MM.1S (cell line): ENCODE results near the gene KRT2.

Experiments used
- DNase-seq: peaks from one replicate; pipeline ENCODE4 v3.0.0-alpha.2; 2015
- H2AFZ ChIP-seq: fragments of 300-600 bp; sonication (generic); 2 replicates; pipeline ENCODE4 v1.6.0; 2016; ENCODE audit warnings: antibody characterized with exemption, low read length
- H3F3A ChIP-seq: fragments of 300-600 bp; sonication (generic); 2 replicates; pipeline ENCODE4 v1.6.1; 2016; ENCODE audit warnings: mild to moderate bottlenecking, antibody characterized with exemption, low read length, moderate library complexity, mixed read lengths; ENCODE audit not compliant: insufficient read depth
- H3K27ac ChIP-seq: fragments of 300-600 bp; sonication (generic); 2 replicates; pipeline ENCODE4 v1.5.1; 2016; ENCODE audit warnings: mild to moderate bottlenecking, low read length
- H3K27me3 ChIP-seq: fragments of 300-600 bp; sonication (generic); replicated peaks from 2 replicates; pipeline ENCODE4 v1.6.0; 2016; ENCODE audit warnings: low read length; ENCODE audit not compliant: insufficient read depth
- H3K36me3 ChIP-seq: fragments of 300-600 bp; sonication (generic); replicated peaks from 2 replicates; pipeline ENCODE4 v1.6.1; 2016; ENCODE audit warnings: mild to moderate bottlenecking, low read length, mixed read lengths; ENCODE audit not compliant: insufficient read depth
- H3K4me1 ChIP-seq: fragments of 300-600 bp; sonication (generic); 2 replicates; pipeline ENCODE4 v1.6.1; 2016; ENCODE audit warnings: low read length, mixed read lengths
- H3K4me2 ChIP-seq: fragments of 300-600 bp; sonication (generic); 2 replicates; pipeline ENCODE4 v1.6.0; 2016; ENCODE audit warnings: low read depth, low read length
- H3K4me3 ChIP-seq: fragments of 300-600 bp; sonication (generic); 2 replicates; pipeline ENCODE4 v1.5.1; 2016; ENCODE audit warnings: low read length, mixed read lengths
- H3K79me2 ChIP-seq: fragments of 300-600 bp; sonication (generic); 2 replicates; pipeline ENCODE4 v1.6.1; 2016; ENCODE audit warnings: mixed run types, low read length, mixed read lengths
- H3K9ac ChIP-seq: fragments of 300-600 bp; sonication (generic); 2 replicates; pipeline ENCODE4 v1.6.1; 2016; ENCODE audit warnings: low read length, mixed read lengths
- H3K9me2 ChIP-seq: fragments of 300-600 bp; sonication (generic); replicated peaks from 2 replicates; pipeline ENCODE4 v1.6.1; 2016; ENCODE audit warnings: mild to moderate bottlenecking, low read length, mixed read lengths; ENCODE audit not compliant: insufficient read depth
- H3K9me3 ChIP-seq: fragments of 300-600 bp; sonication (generic); replicated peaks from 2 replicates; pipeline ENCODE4 v1.6.1; 2016; ENCODE audit warnings: mild to moderate bottlenecking, low read length, mixed read lengths; ENCODE audit not compliant: insufficient read depth
- H4K20me1 ChIP-seq: fragments of 300-600 bp; sonication (generic); 2 replicates; pipeline ENCODE4 v1.6.1; 2016; ENCODE audit warnings: mild to moderate bottlenecking, low read length, moderate library complexity, mixed read lengths; ENCODE audit not compliant: insufficient read depth
- EZH2 ChIP-seq: fragments of 300-600 bp; sonication (generic); optimal IDR thresholded peaks from 2 replicates; pipeline ENCODE3; 2017; ENCODE audit warnings: low read depth, mild to moderate bottlenecking, antibody characterized with exemption, low read length, mixed read lengths
- EZH2phosphoT487 ChIP-seq: fragments of 300-600 bp; sonication (generic); IDR thresholded peaks from 2 replicates; pipeline ENCODE4 v1.6.1; 2018; ENCODE audit warnings: antibody characterized with exemption, low read length
- TF ChIP-seq, protein P1 (sequence below): fragments of 300-600 bp; sonication (generic); IDR thresholded peaks from 2 replicates; pipeline ENCODE4 v1.5.1; 2016; ENCODE audit warnings: antibody characterized with exemption, low read length, mixed read lengths

Gene KRT2

DNA sequence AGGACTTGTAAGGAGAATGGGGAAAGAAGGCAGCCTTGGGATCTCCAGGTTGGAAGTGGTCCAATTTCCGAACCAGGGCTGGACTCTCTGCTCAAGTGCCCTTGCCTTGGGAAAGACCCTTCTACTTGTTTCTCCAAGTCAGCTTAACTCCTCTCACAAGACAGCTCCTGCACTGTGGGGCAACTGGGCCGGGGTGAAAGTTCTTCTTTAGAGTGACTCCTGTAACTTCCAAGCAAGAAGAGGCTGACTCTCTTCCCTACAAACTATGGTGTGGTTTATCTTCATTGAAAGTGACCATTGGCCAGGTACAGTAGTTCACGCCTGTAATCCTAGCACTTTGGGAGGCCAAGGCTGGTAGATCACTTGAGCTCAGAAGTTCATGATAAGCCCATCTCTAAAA lies 14.5 kb upstream of the KRT2 start:
- Histone ChIP-seq H3K9me3 (no peaks in the 10 kb centered on the region), H3K79me2 (no peaks in the 10 kb centered on the region), H3K9me2 (no peaks in the 10 kb centered on the region), H3F3A (no peaks in the 10 kb centered on the region), H3K27me3 (peaks cover 65% of the 10 kb centered on the region), H4K20me1 (no peaks in the 10 kb centered on the region), H3K27ac (no peak overlapping the region), H3K4me1 (no peaks in the 10 kb centered on the region), H3K4me2 (no peak overlapping the region), H3K4me3 (no peak overlapping the region), H2AFZ (no peak overlapping the region), H3K36me3 (no peaks in the 10 kb centered on the region), H3K9ac (no peak overlapping the region)
- DNase-seq, result no peak
- TF ChIP-seq EZH2phosphoT487 (no peak), EZH2 (no peak)
- TF ChIP-seq, protein P1, sequence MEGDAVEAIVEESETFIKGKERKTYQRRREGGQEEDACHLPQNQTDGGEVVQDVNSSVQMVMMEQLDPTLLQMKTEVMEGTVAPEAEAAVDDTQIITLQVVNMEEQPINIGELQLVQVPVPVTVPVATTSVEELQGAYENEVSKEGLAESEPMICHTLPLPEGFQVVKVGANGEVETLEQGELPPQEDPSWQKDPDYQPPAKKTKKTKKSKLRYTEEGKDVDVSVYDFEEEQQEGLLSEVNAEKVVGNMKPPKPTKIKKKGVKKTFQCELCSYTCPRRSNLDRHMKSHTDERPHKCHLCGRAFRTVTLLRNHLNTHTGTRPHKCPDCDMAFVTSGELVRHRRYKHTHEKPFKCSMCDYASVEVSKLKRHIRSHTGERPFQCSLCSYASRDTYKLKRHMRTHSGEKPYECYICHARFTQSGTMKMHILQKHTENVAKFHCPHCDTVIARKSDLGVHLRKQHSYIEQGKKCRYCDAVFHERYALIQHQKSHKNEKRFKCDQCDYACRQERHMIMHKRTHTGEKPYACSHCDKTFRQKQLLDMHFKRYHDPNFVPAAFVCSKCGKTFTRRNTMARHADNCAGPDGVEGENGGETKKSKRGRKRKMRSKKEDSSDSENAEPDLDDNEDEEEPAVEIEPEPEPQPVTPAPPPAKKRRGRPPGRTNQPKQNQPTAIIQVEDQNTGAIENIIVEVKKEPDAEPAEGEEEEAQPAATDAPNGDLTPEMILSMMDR, result no peak

DNA sequence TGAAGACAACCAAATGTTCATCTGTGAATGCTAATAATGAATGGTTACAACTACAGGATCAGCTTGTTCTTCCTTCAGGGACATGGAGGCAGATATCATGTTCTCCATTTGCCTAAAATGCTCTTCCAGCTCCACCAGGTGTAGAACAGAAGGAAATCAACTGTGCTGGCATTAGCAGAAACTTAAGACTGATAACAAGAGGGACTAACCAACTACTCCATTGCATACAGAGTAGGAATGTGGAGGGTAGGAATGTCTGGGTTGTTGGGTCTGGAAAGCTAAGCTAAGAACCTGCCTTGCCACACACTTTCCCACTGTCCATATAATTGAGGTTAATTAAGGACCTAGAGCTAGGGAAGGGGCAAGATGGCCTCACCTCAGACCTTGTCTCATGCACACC lies 11.4 kb upstream of the KRT2 start:
- no peaks in the 10 kb centered on the region for H3K9me3 ChIP-seq
- H3K9me2 ChIP-seq, result no peaks in the 10 kb centered on the region
- TF ChIP-seq, protein P1, result no peak
- TF ChIP-seq EZH2, result no peak
- no peak for TF ChIP-seq EZH2phosphoT487
- H3K4me1 ChIP-seq, result no peaks in the 10 kb centered on the region
- H3K4me3 ChIP-seq, result no peak overlapping the region
- no peak overlapping the region for H2AFZ ChIP-seq
- H3K79me2 ChIP-seq, result no peaks in the 10 kb centered on the region
- no peaks in the 10 kb centered on the region for H3F3A ChIP-seq
- H3K4me2 ChIP-seq, result no peak overlapping the region
- no peak overlapping the region for H3K9ac ChIP-seq
- no peaks in the 10 kb centered on the region for H4K20me1 ChIP-seq
- H3K27ac ChIP-seq, result no peak overlapping the region
- DNase-seq, result no peak
- no peaks in the 10 kb centered on the region for H3K36me3 ChIP-seq
- peaks cover 47% of the 10 kb centered on the region for H3K27me3 ChIP-seq

DNA sequence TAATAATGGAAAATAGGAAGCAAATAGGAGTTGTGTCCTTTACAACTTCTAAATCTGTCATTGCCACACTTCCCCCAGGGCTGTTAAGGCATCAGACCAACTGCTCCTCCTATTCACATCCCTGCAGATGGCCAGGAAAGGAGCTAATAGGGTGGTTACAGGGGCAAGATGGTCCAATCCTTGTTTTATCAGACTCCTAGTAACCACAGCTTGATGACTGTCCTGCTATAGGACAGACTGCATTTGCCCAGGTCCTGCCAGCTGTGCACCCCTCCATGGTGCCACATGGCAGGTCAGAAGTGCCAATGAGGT lies 10.9 kb upstream of the KRT2 start:
- no peaks in the 10 kb centered on the region for H3F3A ChIP-seq
- no peaks in the 10 kb centered on the region for H3K79me2 ChIP-seq
- no peak overlapping the region for H3K9ac ChIP-seq
- H3K9me3 ChIP-seq, result no peaks in the 10 kb centered on the region
- H4K20me1 ChIP-seq, result no peaks in the 10 kb centered on the region
- H3K4me1 ChIP-seq, result no peaks in the 10 kb centered on the region
- H3K27me3 ChIP-seq, result peaks cover 47% of the 10 kb centered on the region
- no peaks in the 10 kb centered on the region for H3K36me3 ChIP-seq
- H2AFZ ChIP-seq, result no peak overlapping the region
- H3K4me2 ChIP-seq, result no peak overlapping the region
- H3K9me2 ChIP-seq, result no peaks in the 10 kb centered on the region
- H3K4me3 ChIP-seq, result no peak overlapping the region
- TF ChIP-seq EZH2 (no peak), EZH2phosphoT487 (no peak)
- TF ChIP-seq, protein P1, result no peak
- no peak overlapping the region for H3K27ac ChIP-seq
- DNase-seq, result no peak
